CD4-positive, alpha-beta T cell treated with Interleukin-10 for 1 hour (primary cell): ENCODE data around the gene EFNB2.

Experiments
- DNase-seq: peaks from one replicate; pipeline ENCODE4 v3.0.0-alpha.2; 2020

Gene EFNB2

GRCh38 chr13:106479929-106480328 lies 55.5 kb downstream of the EFNB2 start:
- DNase-seq, result no peak

- no peak for DNase-seq
Measured at GRCh38 chr13:106478116-106478515, 57.3 kb downstream of the EFNB2 start.

- DNase-seq, result no peak
Measured at GRCh38 chr13:106477303-106477702, 58.2 kb downstream of the EFNB2 start.

GRCh38 chr13:106475852-106476251 lies 59.6 kb downstream of the EFNB2 start:
- no peak for DNase-seq

GRCh38 chr13:106474912-106475311 lies 60.5 kb downstream of the EFNB2 start:
- no peak for DNase-seq

- no peak for DNase-seq
Measured at GRCh38 chr13:106473154-106473553, 62.3 kb downstream of the EFNB2 start.

- no peak for DNase-seq
Measured at GRCh38 chr13:106472621-106473020, 62.8 kb downstream of the EFNB2 start.

GRCh38 chr13:106471957-106472543 lies 63.4 kb downstream of the EFNB2 start:
- no peak for DNase-seq

GRCh38 chr13:106470576-106470975 lies 64.9 kb downstream of the EFNB2 start:
- DNase-seq, result no peak

- DNase-seq, result no peak
Measured at GRCh38 chr13:106468744-106469590, 66.5 kb downstream of the EFNB2 start.

GRCh38 chr13:106468207-106468606 lies 67.3 kb downstream of the EFNB2 start:
- DNase-seq, result no peak

GRCh38 chr13:106467427-106468122 lies 67.9 kb downstream of the EFNB2 start:
- DNase-seq, result no peak

GRCh38 chr13:106466691-106467426 lies 68.6 kb downstream of the EFNB2 start:
- no peak for DNase-seq

- DNase-seq, result no peak
Measured at GRCh38 chr13:106464076-106464475, 71.4 kb downstream of the EFNB2 start.

GRCh38 chr13:106462710-106463109 lies 72.8 kb downstream of the EFNB2 start:
- no peak for DNase-seq

GRCh38 chr13:106455777-106456176 lies 79.7 kb downstream of the EFNB2 start:
- no peak for DNase-seq

- DNase-seq, result no peak
Measured at GRCh38 chr13:106455190-106455589, 80.3 kb downstream of the EFNB2 start.

GRCh38 chr13:106453101-106453500 lies 82.4 kb downstream of the EFNB2 start:
- no peak for DNase-seq

- DNase-seq, result no peak
Measured at GRCh38 chr13:106450991-106451390, 84.5 kb downstream of the EFNB2 start.

- DNase-seq, result no peak
Measured at GRCh38 chr13:106449096-106449495, 86.4 kb downstream of the EFNB2 start.

GRCh38 chr13:106445996-106446395 lies 89.5 kb downstream of the EFNB2 start:
- no peak for DNase-seq

GRCh38 chr13:106443607-106444322 lies 91.7 kb downstream of the EFNB2 start:
- no peak for DNase-seq

GRCh38 chr13:106440866-106441265 lies 94.6 kb downstream of the EFNB2 start:
- DNase-seq, result no peak
